ENCODE data around the gene AFDN. TPM values are rescaled to one million over a fixed set of nuclear protein-coding genes. Genes with fewer than 3 reads are reported as not detected.
"Not testable (repeated sequence)": the region's sequence is repeated elsewhere in the genome, so short reads cannot be mapped to it uniquely, and the experiment has no call there.

Gene AFDN
- total RNA-seq, 3 donors from 2014 or later, result 93.1 to 292 (median 170) TPM

- no peak for TF ChIP-seq POLR2AphosphoS5 (IDR thresholded peaks at IDR 0.05)
- TF ChIP-seq POLR2A (IDR thresholded peaks at IDR 0.05), result no peak
- TF ChIP-seq CTCF (IDR thresholded peaks at IDR 0.05), result no peak
- Histone ChIP-seq H3K27me3 (no peaks in the 10 kb centered on the region), H3K4me3 (no peak overlapping the region), H3K4me1 (no peaks in the 10 kb centered on the region), H3K9me3 (no peaks in the 10 kb centered on the region), H3K27ac (no peak overlapping the region), H3K36me3 (peaks cover 5% of the 10 kb centered on the region)
- intact Hi-C loops (cut with DNase I; ENCODE audit: low total_unique reads), result no loop called here
- DNase-seq (ENCODE audit: low spot score in 2 of 2), result no peak
Measured at GRCh38 chr6:167972193-167972592, 145.5 kb downstream of the AFDN start.

- DNase-seq (ENCODE audit: low spot score in 2 of 2), result no peak
- Histone ChIP-seq H3K4me3 (no peak overlapping the region), H3K9me3 (no peaks in the 10 kb centered on the region), H3K27me3 (no peaks in the 10 kb centered on the region), H3K4me1 (no peaks in the 10 kb centered on the region), H3K27ac (no peak overlapping the region), H3K36me3 (peaks cover 5% of the 10 kb centered on the region)
- no peak for TF ChIP-seq POLR2A (IDR thresholded peaks at IDR 0.05)
- no peak for TF ChIP-seq POLR2AphosphoS5 (IDR thresholded peaks at IDR 0.05)
- TF ChIP-seq CTCF (IDR thresholded peaks at IDR 0.05), result no peak
- intact Hi-C loops (cut with DNase I; ENCODE audit: low total_unique reads), result no loop called here
Measured at GRCh38 chr6:167973148-167973885, 146.6 kb downstream of the AFDN start.

- no peak for DNase-seq (ENCODE audit: low spot score in 2 of 2)
- H3K9me3 ChIP-seq, result no peaks in the 10 kb centered on the region
- H3K36me3 ChIP-seq, result no peaks in the 10 kb centered on the region
- no peaks in the 10 kb centered on the region for H3K27me3 ChIP-seq
- H3K4me3 ChIP-seq, result no peak overlapping the region
- intact Hi-C loops (cut with DNase I; ENCODE audit: low total_unique reads), result no loop called here
- no peak overlapping the region for H3K27ac ChIP-seq
- H3K4me1 ChIP-seq, result no peaks in the 10 kb centered on the region
- TF ChIP-seq POLR2AphosphoS5 (IDR thresholded peaks at IDR 0.05) (no peak), POLR2A (IDR thresholded peaks at IDR 0.05) (no peak), CTCF (IDR thresholded peaks at IDR 0.05) (no peak)
Measured at GRCh38 chr6:167974640-167975344, 148.1 kb downstream of the AFDN start.

GRCh38 chr6:167975458-167975857, 148.7 kb downstream of the AFDN start:
- no peak overlapping the region for H3K27ac ChIP-seq
- intact Hi-C loops (cut with DNase I; ENCODE audit: low total_unique reads), result no loop called here
- H3K4me1 ChIP-seq, result no peaks in the 10 kb centered on the region
- DNase-seq (ENCODE audit: low spot score in 2 of 2), result no peak
- H3K36me3 ChIP-seq, result no peaks in the 10 kb centered on the region
- H3K9me3 ChIP-seq, result no peaks in the 10 kb centered on the region
- TF ChIP-seq POLR2AphosphoS5 (IDR thresholded peaks at IDR 0.05) (no peak), POLR2A (IDR thresholded peaks at IDR 0.05) (no peak), CTCF (IDR thresholded peaks at IDR 0.05) (no peak)
- H3K4me3 ChIP-seq, result no peak overlapping the region
- H3K27me3 ChIP-seq, result no peaks in the 10 kb centered on the region

- H3K9me3 ChIP-seq; H3K4me3 ChIP-seq; H3K4me1 ChIP-seq; H3K36me3 ChIP-seq; intact Hi-C loops (cut with DNase I; ENCODE audit: low total_unique reads); DNase-seq (ENCODE audit: low spot score in 2 of 2); H3K27ac ChIP-seq; H3K27me3 ChIP-seq: not testable (repeated sequence)
Measured at GRCh38 chr6:167976116-167976657, 149.5 kb downstream of the AFDN start.
